ENCODE results near the gene ARHGEF38. TPM values are rescaled to one million over a fixed set of nuclear protein-coding genes. Genes with fewer than 3 reads are reported as not detected.
"Not testable (repeated sequence)": the region's sequence is repeated elsewhere in the genome, so short reads cannot be mapped to it uniquely, and the experiment has no call there.

The ARHGEF38 gene

GRCh38 chr4:105729895-105730294 is 177.5 kb downstream of the ARHGEF38 start:
- not testable (repeated sequence) for H3K14ac ChIP-seq (ENCODE audit: low read length in 2 of 2); H3K23ac ChIP-seq (ENCODE audit: low read length in 2 of 2)

More at GRCh38 chr4:105729895-105730294, 177.5 kb downstream of the ARHGEF38 start:
- H3K27me3 ChIP-seq (ENCODE audit: control insufficient read depth in 1 of 2, insufficient read depth in 1 of 2, low read length in 2 of 2); H4K91ac ChIP-seq (ENCODE audit: low read length); H2AK5ac ChIP-seq (ENCODE audit: low read length, severe bottlenecking); H2AFZ ChIP-seq (ENCODE audit: low read depth, low read length); H2BK5ac ChIP-seq (ENCODE audit: low read depth, low read length, poor library complexity, severe bottlenecking); H3K27ac ChIP-seq (ENCODE audit: low read length, poor library complexity, severe bottlenecking); H3K79me1 ChIP-seq (replicated peaks; ENCODE audit: low read length, poor library complexity, severe bottlenecking); H3K18ac ChIP-seq (ENCODE audit: low read depth in 1 of 2, low read length in 2 of 2); DNase-seq; H2BK12ac ChIP-seq (ENCODE audit: low read length in 2 of 2); H3K4me3 ChIP-seq (ENCODE audit: insufficient read depth in 1 of 2, low read depth in 1 of 2, low read length in 2 of 2); H4K8ac ChIP-seq (ENCODE audit: low read length); H3K9ac ChIP-seq (ENCODE audit: low read length); H3K4me1 ChIP-seq (ENCODE audit: control insufficient read depth, insufficient read depth, low read depth, low read length); H3K9me3 ChIP-seq (ENCODE audit: control insufficient read depth, low read length); H3K4me2 ChIP-seq (ENCODE audit: low read length, poor library complexity, severe bottlenecking); H3K4ac ChIP-seq (ENCODE audit: low read depth in 1 of 2, low read length in 2 of 2); H2BK15ac ChIP-seq (ENCODE audit: low read depth, poor library complexity, severe bottlenecking); H2BK120ac ChIP-seq (ENCODE audit: low read depth, low read length): not testable (repeated sequence)
- peaks cover 2 to 11% of the 10 kb centered on the region in 2 experiments for H3K36me3 ChIP-seq (ENCODE audit: control insufficient read depth in 1 of 2, insufficient read depth in 2 of 2, low read depth in 1 of 2, low read length in 2 of 2)
- WGBS: 96% methylated on average over 3 of the region's 4 CpGs

Small RNAs within 50 kb of the gene (small RNA-seq; reads per million reads assigned to genes)
- gene ATP5F1EP1 (ENCODE audit: low read depth): not detected
